GM18511 (cell line): ENCODE results near the gene ELP5.

ENCODE experiments used
- ATAC-seq: cut with Tn5 transposase; IDR thresholded peaks from one replicate; pipeline ENCODE4 v1.9.1; 2021; ENCODE audit warnings: mild to moderate bottlenecking, moderate library complexity; ENCODE audit not compliant: unreplicated experiment

The ELP5 gene

GRCh38 chr17:7251661-7252175, 297 bp upstream of the ELP5 start, which contains the start of gene CTDNEP1:
TSS of gene CTDNEP1 (minus strand) at chr17:7251734. CDS start at chr17:7251296, 438 bp downstream.
- peak; percentile 86 for ATAC-seq

- no peak for ATAC-seq
Measured at GRCh38 chr17:7253082-7253481, 1.1 kb downstream of the ELP5 start.

GRCh38 chr17:7254511-7254910, 2.5 kb downstream of the ELP5 start:
- ATAC-seq, result no peak

DNA sequence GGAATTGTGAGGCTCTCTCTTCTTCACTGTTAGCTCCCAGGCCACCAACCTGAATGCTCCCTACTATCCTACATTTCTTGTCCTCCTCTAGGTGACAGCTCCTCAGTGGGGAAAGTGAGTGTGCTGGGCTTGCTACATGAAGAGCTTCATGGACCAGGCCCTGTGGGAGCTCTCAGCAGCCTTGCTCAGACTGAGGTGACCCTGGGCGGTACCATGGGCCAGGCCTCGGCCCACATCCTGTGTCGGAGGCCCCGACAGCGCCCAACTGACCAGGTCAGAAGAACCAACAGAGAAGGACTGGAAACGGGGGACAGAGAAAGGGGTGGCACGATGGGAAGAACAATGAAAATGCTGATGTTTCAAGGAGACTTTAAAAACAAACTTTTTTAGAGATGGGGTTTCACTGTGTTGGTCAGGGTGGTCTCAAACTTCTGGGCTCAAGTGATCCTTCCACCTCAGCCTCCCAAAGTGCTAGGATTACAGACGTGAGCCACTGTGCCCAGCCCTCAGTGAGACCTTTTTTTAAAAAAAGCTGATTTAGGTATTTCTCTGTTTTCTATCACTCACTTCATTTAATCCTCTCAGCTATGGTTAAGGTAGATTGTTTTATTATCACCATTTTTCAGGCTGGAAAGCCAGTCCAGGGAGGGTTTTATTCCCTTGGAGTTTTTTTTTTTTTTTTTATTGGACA, 4.9 kb downstream of the ELP5 start:
- ATAC-seq, result no peak

- ATAC-seq, result no peak
Measured at GRCh38 chr17:7258731-7259554, 6.9 kb downstream of the ELP5 start.

- no peak for ATAC-seq
Measured at GRCh38 chr17:7259555-7259889, 7.5 kb downstream of the ELP5 start.

DNA sequence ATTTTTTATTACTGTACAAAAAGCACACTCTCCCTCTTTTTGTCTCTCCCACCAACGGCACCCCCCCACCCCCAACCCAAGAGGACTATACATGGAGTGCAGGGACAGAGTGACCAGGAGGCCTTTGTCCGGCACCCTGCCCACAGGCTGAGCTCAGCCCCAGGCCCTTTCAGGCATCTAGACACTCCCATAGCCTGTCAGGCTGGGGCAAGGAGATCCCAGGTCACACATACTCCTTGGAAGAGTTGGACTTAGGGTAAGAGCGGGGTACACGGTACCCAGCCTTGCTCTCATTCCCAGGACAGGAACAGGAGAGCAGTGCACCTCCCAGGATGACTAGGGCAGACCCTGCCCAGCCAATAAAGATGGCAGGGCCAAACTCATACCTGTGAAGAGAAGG, 8.1 kb downstream of the ELP5 start:
- ATAC-seq, result no peak

GRCh38 chr17:7260651-7261378, 8.8 kb downstream of the ELP5 start:
- ATAC-seq, result no peak

GRCh38 chr17:7261379-7262191, 9.6 kb downstream of the ELP5 start:
- no peak for ATAC-seq

DNA sequence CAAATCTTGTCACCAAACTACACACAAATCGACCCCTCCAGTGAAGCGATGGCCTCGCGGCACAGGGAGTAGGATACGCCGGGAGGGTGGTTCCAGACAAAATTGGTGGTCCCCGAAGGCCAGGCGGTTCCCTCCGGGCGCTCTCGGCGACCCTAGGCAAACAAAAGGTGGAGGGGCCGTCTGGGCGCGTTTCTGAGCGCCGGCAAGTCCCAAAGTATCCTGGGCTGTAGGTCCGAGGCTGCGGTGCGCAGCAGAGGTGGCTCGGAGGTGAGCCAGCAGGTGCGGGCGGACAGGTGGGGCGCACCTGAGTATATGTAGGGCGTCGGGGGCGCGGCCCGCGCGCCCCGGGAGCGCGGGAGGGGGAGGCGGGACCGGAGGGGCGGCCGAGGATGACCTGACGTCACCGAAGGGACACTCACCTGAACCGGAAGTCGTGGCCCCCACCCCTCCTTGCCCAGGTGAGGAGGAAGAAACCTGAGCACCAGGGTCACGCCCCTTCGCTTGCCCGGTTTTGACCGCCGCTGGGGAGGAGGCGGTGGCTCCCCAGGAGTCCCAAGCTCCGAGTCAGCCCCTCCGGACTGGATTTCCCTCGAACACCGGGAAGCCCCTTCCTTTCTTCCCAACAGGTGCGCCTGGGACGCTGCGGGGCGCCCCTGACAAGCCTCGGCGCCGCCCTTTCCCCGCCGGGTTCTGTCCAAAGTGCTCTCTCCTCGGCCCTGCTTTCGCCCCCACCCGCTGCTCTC, 10.3 kb downstream of the ELP5 start, which contains the start of gene CLDN7:
TSS of gene CLDN7 (minus strand) at position 287 of the 743 bp plus-strand sequence. CDS start 435 bp downstream, outside the sequence.
- no peak for ATAC-seq

GRCh38 chr17:7262935-7263800, 11.2 kb downstream of the ELP5 start:
- ATAC-seq, result no peak

- no peak for ATAC-seq
Measured at GRCh38 chr17:7263801-7264078, 11.7 kb downstream of the ELP5 start.

GRCh38 chr17:7266784-7267183, 14.8 kb downstream of the ELP5 start:
- no peak for ATAC-seq

- ATAC-seq, result no peak
Measured at GRCh38 chr17:7279448-7279847, 27.4 kb downstream of the ELP5 start.

DNA sequence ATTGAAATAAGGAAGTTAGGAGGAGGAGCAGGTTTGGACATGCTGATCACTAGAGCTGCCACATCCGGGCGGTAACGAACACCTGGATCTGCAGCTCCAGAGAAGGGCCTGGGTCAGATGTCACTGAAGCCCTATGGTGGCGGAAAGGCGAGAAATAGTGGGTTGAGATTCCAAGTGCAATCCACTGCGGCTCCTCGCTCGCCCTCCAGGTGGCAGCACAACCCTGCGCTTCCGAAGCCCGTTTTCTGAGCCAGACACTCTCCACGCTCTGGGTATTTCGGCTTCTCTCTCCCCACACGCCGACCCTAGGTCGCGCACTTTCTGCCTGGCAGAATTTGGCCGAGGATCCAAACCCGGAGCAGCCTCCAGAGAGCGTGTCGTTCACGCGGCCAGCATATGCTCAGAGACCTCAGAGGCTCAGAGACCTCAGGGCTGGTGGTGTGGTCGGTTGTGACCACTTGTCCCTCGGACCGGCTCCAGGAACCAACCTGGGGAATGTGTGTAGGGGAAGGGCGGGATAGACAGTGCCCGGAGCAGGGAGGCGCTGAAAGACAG, 28.6 kb downstream of the ELP5 start:
- no peak for ATAC-seq

GRCh38 chr17:7281074-7281952, 29.3 kb downstream of the ELP5 start, which contains the start of gene SLC2A4:
TSS of gene SLC2A4 (plus strand) at chr17:7281718. CDS start at chr17:7281935, 217 bp downstream.
- ATAC-seq, result peak; percentile 60

- ATAC-seq, result no peak
Measured at GRCh38 chr17:7281953-7282751, 30.1 kb downstream of the ELP5 start.
